Hepatocyte (in vitro differentiated cells): ENCODE results near the gene CDH12. TPM values are rescaled to one million over a fixed set of nuclear protein-coding genes. Genes with fewer than 3 reads are reported as not detected.

Source experiments
- DNase-seq: peaks from one replicate; pipeline ENCODE4 v3.0.0-alpha.2; 2016; ENCODE audit warnings: low spot score
- H2AFZ ChIP-seq: fragments of 200-600 bp; sonication (generic); 2 replicates; pipeline ENCODE4 v1.6.0; 2016; ENCODE audit warnings: antibody characterized with exemption, mild to moderate bottlenecking
- H3K27ac ChIP-seq: fragments of 200-600 bp; sonication (generic); 2 replicates; pipeline ENCODE4 v1.5.1; 2016; ENCODE audit warnings: mild to moderate bottlenecking
- H3K27me3 ChIP-seq: fragments of 200-600 bp; sonication (generic); 2 replicates; pipeline ENCODE4 v1.6.1; 2016
- H3K36me3 ChIP-seq: fragments of 200-600 bp; sonication (generic); replicated peaks from 2 replicates; pipeline ENCODE4 v1.5.1; 2016; ENCODE audit warnings: low read depth; ENCODE audit not compliant: insufficient read depth
- H3K4me1 ChIP-seq: fragments of 200-600 bp; sonication (generic); 2 replicates; pipeline ENCODE4 v1.5.1; 2016; ENCODE audit warnings: mild to moderate bottlenecking, moderate library complexity; ENCODE audit not compliant: insufficient read depth
- H3K4me2 ChIP-seq: fragments of 200-600 bp; sonication (generic); 2 replicates; pipeline ENCODE4 v1.6.0; 2016
- H3K4me3 ChIP-seq: fragments of 200-600 bp; sonication (generic); 2 replicates; pipeline ENCODE4 v1.5.1; 2016; ENCODE audit warnings: mild to moderate bottlenecking
- H3K79me2 ChIP-seq: fragments of 200-600 bp; sonication (generic); 2 replicates; pipeline ENCODE4 v1.6.0; 2017; ENCODE audit warnings: mild to moderate bottlenecking
- H3K9me2 ChIP-seq: fragments of 200-600 bp; sonication (generic); replicated peaks from 2 replicates; pipeline ENCODE4 v1.6.0; 2017; ENCODE audit warnings: mild to moderate bottlenecking; ENCODE audit not compliant: insufficient read depth
- H3K9me3 ChIP-seq: fragments of 200-600 bp; sonication (generic); 2 replicates; pipeline ENCODE4 v1.5.1; 2016; ENCODE audit warnings: low read depth, mild to moderate bottlenecking
- H4K20me1 ChIP-seq: fragments of 200-600 bp; sonication (generic); 2 replicates; pipeline ENCODE4 v1.6.0; 2016; ENCODE audit warnings: mild to moderate bottlenecking; ENCODE audit not compliant: insufficient read depth, poor library complexity, severe bottlenecking
- CTCF ChIP-seq: fragments of 200-600 bp; sonication (generic); IDR thresholded peaks from 2 replicates; pipeline ENCODE4 v1.5.1; 2016; ENCODE audit warnings: antibody characterized with exemption, mild to moderate bottlenecking; ENCODE audit not compliant: poor library complexity
- EZH2 ChIP-seq: fragments of 200-600 bp; sonication (generic); IDR thresholded peaks from 2 replicates; pipeline ENCODE4 v1.6.1; 2016; ENCODE audit warnings: antibody characterized with exemption, mild to moderate bottlenecking, borderline replicate concordance
- EZH2phosphoT487 ChIP-seq: fragments of 200-600 bp; sonication (generic); IDR thresholded peaks from one replicate; pipeline ENCODE4 v1.6.1; 2018; ENCODE audit warnings: antibody characterized with exemption, mild to moderate bottlenecking, low read depth, moderate library complexity; ENCODE audit not compliant: unreplicated experiment, severe bottlenecking
- WGBS: methylation state at CpG from one replicate; pipeline ENCODE4 v1.1.6; 2016; ENCODE audit warnings: low lambda C conversion rate; ENCODE audit errors: missing lambda C conversion rate; 5-methylcytosine and 5-hydroxymethylcytosine counted together
- polyA plus RNA-seq: library from polyadenylated mRNA; unstranded; fragments of >200 nt; fragmentation: Nextera tagmentation; extraction: Ambion mirVana; gene quantifications from 2 replicates; pipeline ENCODE4 v1.2.1, GENCODE V29; 2016
- total RNA-seq: library from RNA; depleted of rRNA; stranded (reverse); fragments of >200 nt; gene quantifications from 2 replicates; pipeline ENCODE4 v1.2.3, GENCODE V29; 2014

The CDH12 gene
- total and polyA plus RNA-seq, 2 experiments from 2014 or later = 15.4 to 44.5 TPM

- no peak for DNase-seq
- H4K20me1 ChIP-seq = no peaks in the 10 kb centered on the region
- H3K4me1 ChIP-seq = no peaks in the 10 kb centered on the region
- TF ChIP-seq EZH2phosphoT487 (no peak), CTCF (no peak), EZH2 (no peak)
- no peak overlapping the region for H3K4me3 ChIP-seq
- no peak overlapping the region for H3K27ac ChIP-seq
- H3K27me3 ChIP-seq = no peaks in the 10 kb centered on the region
- no peak overlapping the region for H2AFZ ChIP-seq
- no peaks in the 10 kb centered on the region for H3K9me3 ChIP-seq
- no peak overlapping the region for H3K4me2 ChIP-seq
- no peaks in the 10 kb centered on the region for H3K79me2 ChIP-seq
- no peaks in the 10 kb centered on the region for H3K9me2 ChIP-seq
- WGBS = 61% methylated on average over 3 of the region's 3 CpGs
- no peaks in the 10 kb centered on the region for H3K36me3 ChIP-seq
Measured at GRCh38 chr5:21862986-21863385, 990.2 kb downstream of the CDH12 start.

- Histone ChIP-seq H3K4me1 (no peaks in the 10 kb centered on the region), H2AFZ (no peak overlapping the region), H3K79me2 (no peaks in the 10 kb centered on the region), H4K20me1 (no peaks in the 10 kb centered on the region), H3K27me3 (no peaks in the 10 kb centered on the region), H3K4me3 (no peak overlapping the region), H3K9me2 (no peaks in the 10 kb centered on the region), H3K9me3 (no peaks in the 10 kb centered on the region), H3K36me3 (no peaks in the 10 kb centered on the region), H3K4me2 (no peak overlapping the region), H3K27ac (no peak overlapping the region)
- DNase-seq = no peak
- WGBS = 58% methylated on average over 2 of the region's 2 CpGs
- TF ChIP-seq EZH2phosphoT487 = no peak
- TF ChIP-seq CTCF = no peak
- TF ChIP-seq EZH2 = no peak
Measured at GRCh38 chr5:21858441-21858840, 994.7 kb downstream of the CDH12 start.

GRCh38 chr5:21856987-21857386 lies 996.2 kb downstream of the CDH12 start:
- no peaks in the 10 kb centered on the region for H4K20me1 ChIP-seq
- H2AFZ ChIP-seq = no peak overlapping the region
- H3K27me3 ChIP-seq = no peaks in the 10 kb centered on the region
- H3K4me3 ChIP-seq = no peak overlapping the region
- 76% methylated on average over 3 of the region's 3 CpGs for WGBS
- H3K36me3 ChIP-seq = no peaks in the 10 kb centered on the region
- TF ChIP-seq CTCF (no peak), EZH2 (no peak), EZH2phosphoT487 (no peak)
- no peak overlapping the region for H3K27ac ChIP-seq
- no peaks in the 10 kb centered on the region for H3K4me1 ChIP-seq
- no peaks in the 10 kb centered on the region for H3K9me2 ChIP-seq
- DNase-seq = no peak
- H3K4me2 ChIP-seq = no peak overlapping the region
- H3K79me2 ChIP-seq = no peaks in the 10 kb centered on the region
- H3K9me3 ChIP-seq = no peaks in the 10 kb centered on the region

- Histone ChIP-seq H3K4me3 (no peak overlapping the region), H3K4me1 (no peaks in the 10 kb centered on the region), H3K9me3 (no peaks in the 10 kb centered on the region), H3K4me2 (no peak overlapping the region), H3K36me3 (no peaks in the 10 kb centered on the region), H4K20me1 (no peaks in the 10 kb centered on the region), H3K27ac (no peak overlapping the region), H3K79me2 (no peaks in the 10 kb centered on the region), H2AFZ (no peak overlapping the region), H3K27me3 (no peaks in the 10 kb centered on the region), H3K9me2 (no peaks in the 10 kb centered on the region)
- TF ChIP-seq EZH2 (no peak), CTCF (no peak), EZH2phosphoT487 (no peak)
- 75% methylated on average over 2 of the region's 2 CpGs for WGBS
- DNase-seq = no peak
Measured at GRCh38 chr5:21847300-21847699, 1005.8 kb downstream of the CDH12 start.
